A549 (cell line): ENCODE data around the gene SLIT3. TPM values are rescaled to one million over a fixed set of nuclear protein-coding genes. Genes with fewer than 3 reads are reported as not detected.

Experiments used
- ATAC-seq, 2 experiments: fragments of 200-7000 bp in 1 of 2; fragments of >200 bp in 1 of 2; cut with Nextera tagmentation in 1 of 2; cut with Tn5 transposase in 1 of 2; 3 replicates each; pipeline versions ENCODE4 v1.8.0 to v1.9.1; 2018 to 2020; ENCODE audit warnings: mild to moderate bottlenecking in 1 of 2, moderate library complexity in 1 of 2
- CTCF ChIA-PET: fragments of 300-600 bp; sonication (Branson Sonifier 250); formaldehyde crosslinking; extraction: SDS; loops from one replicate; lab custom pipeline; 2021; ENCODE audit warnings: antibody characterized with exemption, inconsistent platforms; lab: Yijun Ruan, JAX
- POLR2A ChIA-PET: fragments of 350-600 bp; formaldehyde crosslinking; extraction: SDS; loops from one replicate; lab custom pipeline; 2021; ENCODE audit warnings: antibody characterized with exemption, inconsistent platforms; lab: Yijun Ruan, JAX
- DNase-seq, 2 experiments: peaks; one replicate each; pipeline versions ENCODE4 v3.0.0 to v3.0.0-alpha.2; 2011 to 2016; ENCODE audit warnings: low read depth in 1 of 2, low spot score in 1 of 2
- FAIRE-seq: peaks from 2 replicates; lab custom pipeline; 2011; peaks lifted over from hg19 to GRCh38; lab: Jason Lieb, UNC
- H3K27ac ChIP-seq, 2 experiments: fragments of >200 bp; sonication (Bioruptor Twin); formaldehyde crosslinking; 3 replicates each; pipeline ENCODE4 v1.5.1; 2016 to 2017
- H3K4me1 ChIP-seq: fragments of >200 bp; sonication (Bioruptor Twin); formaldehyde crosslinking; 3 replicates; pipeline ENCODE4 v1.6.1; 2016
- H3K4me2 ChIP-seq: fragments of >200 bp; sonication (Bioruptor Twin); formaldehyde crosslinking; 3 replicates; pipeline ENCODE4 v1.6.1; 2016
- H3K4me3 ChIP-seq: fragments of >200 bp; sonication (Bioruptor Twin); formaldehyde crosslinking; 3 replicates; pipeline ENCODE4 v1.5.1; 2016
- H3K9me3 ChIP-seq: fragments of >200 bp; sonication (Bioruptor Twin); formaldehyde crosslinking; 3 replicates; pipeline ENCODE4 v1.6.1; 2016
- BHLHE40 ChIP-seq: IDR thresholded peaks from 2 replicates; pipeline ENCODE4 v1.6.1; 2012; ENCODE audit warnings: low read depth, low read length, inconsistent platforms
- CBX8 ChIP-seq: fragments of 200-600 bp; sonication (generic); IDR thresholded peaks from 2 replicates; pipeline ENCODE4 v1.6.1; 2016
- CEBPB ChIP-seq, 2 experiments: fragments of >200 bp in 1 of 2; sonication (Bioruptor Twin) in 1 of 2; formaldehyde crosslinking in 1 of 2; IDR thresholded peaks; 2 replicates each; pipeline ENCODE4 v1.6.1; 2012 to 2016
- ESRRA ChIP-seq: fragments of 150-350 bp; IDR thresholded peaks from 2 replicates; pipeline ENCODE4 v1.6.1; 2014; ENCODE audit warnings: mild to moderate bottlenecking, low read length, borderline replicate concordance
- FOSL2 ChIP-seq, 2 experiments: fragments of 450-650 bp in 1 of 2; fragments of >200 bp in 1 of 2; sonication (Bioruptor Twin) in 1 of 2; formaldehyde crosslinking; IDR thresholded peaks; 2 replicates each; pipeline versions ENCODE4 v1.5.0 to v1.6.1; 2016 to 2020; ENCODE audit warnings: mild to moderate bottlenecking in 1 of 2, moderate library complexity in 1 of 2
- GATA3 ChIP-seq: IDR thresholded peaks from 2 replicates; pipeline ENCODE4 v1.6.1; 2012; ENCODE audit warnings: borderline replicate concordance
- HEYL ChIP-seq: fragments of 250-450 bp; sonication (Bioruptor Pico); IDR thresholded peaks from 2 replicates; pipeline ENCODE4 v1.8.0; 2021; ENCODE audit warnings: mild to moderate bottlenecking, moderate library complexity
- HOXB5 ChIP-seq: fragments of 250-450 bp; sonication (Bioruptor Pico); IDR thresholded peaks from 2 replicates; pipeline ENCODE4 v1.5.0; 2020; ENCODE audit warnings: mild to moderate bottlenecking, moderate library complexity
- JUN ChIP-seq, 2 experiments: fragments of >200 bp; sonication (Bioruptor Twin); formaldehyde crosslinking; IDR thresholded peaks; 2 replicates in 1 of 2; 3 replicates in 1 of 2; pipeline ENCODE4 v1.6.1; 2016 to 2017
- JUNB ChIP-seq: fragments of >200 bp; sonication (Bioruptor Twin); formaldehyde crosslinking; IDR thresholded peaks from 2 replicates; pipeline ENCODE4 v1.6.1; 2016
- KDM1A ChIP-seq: fragments of 200-600 bp; sonication (generic); IDR thresholded peaks from 2 replicates; pipeline ENCODE4 v1.6.1; 2016; ENCODE audit warnings: low read depth, mild to moderate bottlenecking
- MAFK ChIP-seq: fragments of 450-650 bp; IDR thresholded peaks from 2 replicates; pipeline ENCODE4 v1.6.1; 2014; ENCODE audit not compliant: partially characterized antibody
- NFE2L2 ChIP-seq: fragments of 150-350 bp; conservative IDR thresholded peaks from 2 replicates; pipeline ENCODE4 v1.6.1; 2014; ENCODE audit warnings: low read length
- PHF8 ChIP-seq: fragments of 200-600 bp; sonication (generic); IDR thresholded peaks from 2 replicates; pipeline ENCODE4 v1.6.1; 2016; ENCODE audit warnings: low read depth, mild to moderate bottlenecking, antibody characterized with exemption, moderate library complexity, borderline replicate concordance
- POLR2AphosphoS2 ChIP-seq: conservative IDR thresholded peaks from 2 replicates; pipeline ENCODE4 v1.6.1; 2012; ENCODE audit warnings: low read length, improper control_type of control experiment, inconsistent platforms
- RNF2 ChIP-seq: fragments of 200-600 bp; sonication (generic); IDR thresholded peaks from 2 replicates; pipeline ENCODE4 v1.6.1; 2016; ENCODE audit warnings: low read depth, mild to moderate bottlenecking, antibody characterized with exemption, moderate library complexity, borderline replicate concordance
- TFCP2L1 ChIP-seq: fragments of 250-450 bp; sonication (Bioruptor Pico); IDR thresholded peaks from 2 replicates; pipeline ENCODE4 v1.5.0; 2021; ENCODE audit warnings: mild to moderate bottlenecking
- TP53 ChIP-seq: fragments of 250-450 bp; sonication (Bioruptor Pico); IDR thresholded peaks from 2 replicates; pipeline ENCODE4 v1.5.0; 2021; ENCODE audit warnings: mild to moderate bottlenecking, moderate library complexity
- ZC3H11A ChIP-seq: fragments of 450-650 bp; IDR thresholded peaks from 2 replicates; pipeline ENCODE4 v1.6.1; 2014; ENCODE audit warnings: antibody characterized with exemption, mild to moderate bottlenecking
- WGBS: methylation state at CpG from one replicate; pipeline ENCODE4 v1.1.6; 2017; ENCODE audit errors: missing lambda C conversion rate; 5-methylcytosine and 5-hydroxymethylcytosine counted together
- polyA plus RNA-seq, 4 experiments: library from polyadenylated mRNA; depleted of rRNA in 3 of 4; stranded (reverse); fragments of >200 nt; fragmentation: RNase III in 1 of 4; extraction: RNeasy Plus Mini Kit Qiagen cat#74134 plus additional on column Dnase treatment in 1 of 4; gene quantifications; 2 replicates in 3 of 4; 3 replicates in 1 of 4; pipeline ENCODE4 v1.2.3, GENCODE V29; 2011 to 2017
- TF ChIP-seq, protein P1 (sequence below): IDR thresholded peaks from 2 replicates; pipeline ENCODE4 v1.6.1; 2012
- TF ChIP-seq, protein P2 (sequence below): fragments of 150-350 bp; IDR thresholded peaks from 2 replicates; pipeline ENCODE4 v1.6.1; 2014; ENCODE audit warnings: low read depth, mild to moderate bottlenecking, low read length
- TF ChIP-seq, protein P3 (sequence below): fragments of 450-650 bp; IDR thresholded peaks from 2 replicates; pipeline ENCODE4 v1.6.1; 2014; ENCODE audit warnings: antibody characterized with exemption
- TF ChIP-seq, protein P4 (sequence below): fragments of >200 bp; sonication (Bioruptor Twin); formaldehyde crosslinking; IDR thresholded peaks from 3 replicates; pipeline ENCODE4 v1.5.1; 2016

Gene SLIT3
- polyA plus RNA-seq, 2 of the 4 experiments (the other 2 are of a cell fraction): 12.7 to 22.9 TPM

DNA sequence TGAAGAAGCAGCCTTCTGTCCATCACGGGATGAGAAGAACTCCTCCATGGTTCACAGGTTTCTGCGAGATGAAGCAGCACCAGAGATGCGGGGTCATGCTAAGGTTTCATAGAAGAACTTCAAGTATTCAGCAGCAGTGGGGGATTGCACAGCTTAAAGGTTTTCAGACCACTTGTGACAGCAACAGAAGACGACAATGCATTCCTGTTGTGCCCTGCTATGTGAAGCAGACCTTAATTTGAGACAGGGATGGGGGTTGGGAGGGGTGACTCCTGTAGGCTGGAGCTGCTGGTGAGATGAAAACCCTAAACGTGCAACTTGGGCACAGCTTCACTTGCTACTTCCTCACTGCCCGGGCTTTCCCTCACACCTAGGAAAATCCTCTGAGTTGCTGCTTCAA is 256.0 kb downstream of the SLIT3 start:
- Histone ChIP-seq H3K4me3 (no peak overlapping the region), H3K9me3 (no peaks in the 10 kb centered on the region), H3K4me2 (no peak overlapping the region), H3K27ac (no peak overlapping the region), H3K4me1 (peaks cover 9% of the 10 kb centered on the region; the same call in 2 of the 3 replicates)
- TF ChIP-seq BHLHE40 (no peak), CBX8 (no peak), HOXB5 (CRISPR knock-in tag) (no peak), TP53 (CRISPR knock-in tag) (no peak), ZC3H11A (no peak), CEBPB (IDR thresholded peaks at IDR 0.05) (no peak)
- POLR2A ChIA-PET: no interaction called here
- CTCF ChIA-PET: interaction anchor here (0.7 kb wide), 1 partner anchor 99 kb away, joined by 3 read pairs; no protein-coding TSS in a partner anchor
- FAIRE-seq (no peak), ATAC-seq (no peak), DNase-seq (no peak)
- 91% methylated on average over 6 of the region's 6 CpGs for WGBS

DNA sequence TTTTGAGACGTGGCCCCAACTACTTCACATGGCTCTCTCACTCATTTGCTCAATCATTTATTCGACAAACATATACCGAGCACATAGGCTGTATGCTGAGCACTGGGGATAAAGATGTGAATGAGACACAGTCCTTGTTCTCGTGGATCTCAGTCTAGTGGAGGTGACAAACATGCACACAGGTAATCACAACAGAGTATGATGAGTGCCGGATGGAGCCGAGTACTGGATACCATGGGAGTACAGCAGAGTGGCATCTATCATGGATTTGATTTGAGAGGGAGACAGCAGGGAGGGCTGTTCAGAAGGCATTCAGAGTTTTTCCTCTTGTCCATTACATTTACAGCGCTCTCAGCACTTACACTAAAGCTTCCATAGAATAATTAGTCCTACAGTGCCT is 259.8 kb downstream of the SLIT3 start:
- ChIA-PET CTCF (interaction anchor here (1.4 kb wide), 1 partner anchor 10 kb away, joined by 3 read pairs; no protein-coding TSS in a partner anchor), POLR2A (no interaction called here)
- WGBS: 89% methylated on average over 7 of the region's 7 CpGs
- TF ChIP-seq GATA3 (no peak), KDM1A (no peak)
- TF ChIP-seq, protein P1, sequence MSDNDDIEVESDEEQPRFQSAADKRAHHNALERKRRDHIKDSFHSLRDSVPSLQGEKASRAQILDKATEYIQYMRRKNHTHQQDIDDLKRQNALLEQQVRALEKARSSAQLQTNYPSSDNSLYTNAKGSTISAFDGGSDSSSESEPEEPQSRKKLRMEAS: no peak
- no peak overlapping the region for H3K4me3 ChIP-seq
- DNase-seq (no peak), ATAC-seq (no peak), FAIRE-seq (no peak)
- no peaks in the 10 kb centered on the region for H3K4me1 ChIP-seq
- no peak overlapping the region for H3K27ac ChIP-seq
- H3K4me2 ChIP-seq: no peak overlapping the region
- H3K9me3 ChIP-seq: no peaks in the 10 kb centered on the region

DNA sequence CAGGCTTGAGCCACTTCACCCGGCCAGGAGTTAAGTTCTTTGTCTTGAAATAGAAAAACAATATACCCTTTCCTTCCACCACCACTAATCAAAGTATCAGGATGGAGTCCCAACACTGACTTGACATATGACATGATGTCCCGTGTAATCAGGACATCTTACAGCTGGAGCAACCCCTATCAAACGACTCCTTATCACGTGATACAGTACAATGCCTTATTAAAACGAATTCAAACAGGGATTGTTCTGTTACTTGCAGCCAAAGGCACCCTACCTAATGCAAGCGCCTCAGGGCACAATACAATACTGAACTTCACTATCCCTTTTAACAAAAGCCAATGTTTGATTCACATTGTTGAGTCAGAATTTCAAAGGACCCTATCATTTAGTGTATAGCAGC is 261.3 kb downstream of the SLIT3 start:
- Histone ChIP-seq H3K4me1 (no peaks in the 10 kb centered on the region), H3K27ac (no peak overlapping the region), H3K9me3 (no peaks in the 10 kb centered on the region), H3K4me2 (no peak overlapping the region), H3K4me3 (no peak overlapping the region)
- TF ChIP-seq, protein P2, sequence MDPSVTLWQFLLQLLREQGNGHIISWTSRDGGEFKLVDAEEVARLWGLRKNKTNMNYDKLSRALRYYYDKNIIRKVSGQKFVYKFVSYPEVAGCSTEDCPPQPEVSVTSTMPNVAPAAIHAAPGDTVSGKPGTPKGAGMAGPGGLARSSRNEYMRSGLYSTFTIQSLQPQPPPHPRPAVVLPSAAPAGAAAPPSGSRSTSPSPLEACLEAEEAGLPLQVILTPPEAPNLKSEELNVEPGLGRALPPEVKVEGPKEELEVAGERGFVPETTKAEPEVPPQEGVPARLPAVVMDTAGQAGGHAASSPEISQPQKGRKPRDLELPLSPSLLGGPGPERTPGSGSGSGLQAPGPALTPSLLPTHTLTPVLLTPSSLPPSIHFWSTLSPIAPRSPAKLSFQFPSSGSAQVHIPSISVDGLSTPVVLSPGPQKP: no peak
- TF ChIP-seq TP53 (CRISPR knock-in tag) (no peak), GATA3 (no peak), POLR2AphosphoS2 (no peak), TFCP2L1 (CRISPR knock-in tag) (no peak), HEYL (CRISPR knock-in tag) (no peak), ESRRA (no peak), PHF8 (no peak), RNF2 (no peak), FOSL2 (IDR thresholded peaks at IDR 0.05) (no peak), FOSL2 (CRISPR knock-in tag; IDR thresholded peaks at IDR 0.05) (no peak), MAFK (no peak), JUNB (no peak), NFE2L2 (no peak), JUN (IDR thresholded peaks at IDR 0.05) (no peak)
- TF ChIP-seq, protein P3, sequence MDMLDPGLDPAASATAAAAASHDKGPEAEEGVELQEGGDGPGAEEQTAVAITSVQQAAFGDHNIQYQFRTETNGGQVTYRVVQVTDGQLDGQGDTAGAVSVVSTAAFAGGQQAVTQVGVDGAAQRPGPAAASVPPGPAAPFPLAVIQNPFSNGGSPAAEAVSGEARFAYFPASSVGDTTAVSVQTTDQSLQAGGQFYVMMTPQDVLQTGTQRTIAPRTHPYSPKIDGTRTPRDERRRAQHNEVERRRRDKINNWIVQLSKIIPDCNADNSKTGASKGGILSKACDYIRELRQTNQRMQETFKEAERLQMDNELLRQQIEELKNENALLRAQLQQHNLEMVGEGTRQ: no peak
- TF ChIP-seq, protein P4, sequence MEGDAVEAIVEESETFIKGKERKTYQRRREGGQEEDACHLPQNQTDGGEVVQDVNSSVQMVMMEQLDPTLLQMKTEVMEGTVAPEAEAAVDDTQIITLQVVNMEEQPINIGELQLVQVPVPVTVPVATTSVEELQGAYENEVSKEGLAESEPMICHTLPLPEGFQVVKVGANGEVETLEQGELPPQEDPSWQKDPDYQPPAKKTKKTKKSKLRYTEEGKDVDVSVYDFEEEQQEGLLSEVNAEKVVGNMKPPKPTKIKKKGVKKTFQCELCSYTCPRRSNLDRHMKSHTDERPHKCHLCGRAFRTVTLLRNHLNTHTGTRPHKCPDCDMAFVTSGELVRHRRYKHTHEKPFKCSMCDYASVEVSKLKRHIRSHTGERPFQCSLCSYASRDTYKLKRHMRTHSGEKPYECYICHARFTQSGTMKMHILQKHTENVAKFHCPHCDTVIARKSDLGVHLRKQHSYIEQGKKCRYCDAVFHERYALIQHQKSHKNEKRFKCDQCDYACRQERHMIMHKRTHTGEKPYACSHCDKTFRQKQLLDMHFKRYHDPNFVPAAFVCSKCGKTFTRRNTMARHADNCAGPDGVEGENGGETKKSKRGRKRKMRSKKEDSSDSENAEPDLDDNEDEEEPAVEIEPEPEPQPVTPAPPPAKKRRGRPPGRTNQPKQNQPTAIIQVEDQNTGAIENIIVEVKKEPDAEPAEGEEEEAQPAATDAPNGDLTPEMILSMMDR: no peak
- ChIA-PET POLR2A (no interaction called here), CTCF (no interaction called here)
- no peak for FAIRE-seq
- no peak for ATAC-seq
- 86% methylated on average over 6 of the region's 6 CpGs for WGBS
- DNase-seq: no peak
